OCI-LY1 (cell line): Measurements from ENCODE around the gene OR2C1.

Experiments used
- H2AFZ ChIP-seq: fragments of 200-600 bp; sonication (generic), shearing (Covaris generic); 2 replicates; pipeline ENCODE4 v1.6.0; 2014; ENCODE audit warnings: antibody characterized with exemption, mild to moderate bottlenecking, low read length
- H3F3A ChIP-seq: fragments of 200-600 bp; sonication (generic), shearing (Covaris generic); 2 replicates; pipeline ENCODE4 v1.6.0; 2014; ENCODE audit warnings: mild to moderate bottlenecking, antibody characterized with exemption, low read length, moderate library complexity; ENCODE audit not compliant: insufficient read depth
- H3K27ac ChIP-seq: fragments of 200-600 bp; sonication (generic); 2 replicates; pipeline ENCODE4 v1.5.1; 2014; ENCODE audit warnings: low read length, mixed run types, mild to moderate bottlenecking, low read depth; ENCODE audit not compliant: poor library complexity, severe bottlenecking
- H3K27me3 ChIP-seq: fragments of 200-600 bp; sonication (generic); 2 replicates; pipeline ENCODE4 v1.6.0; 2014; ENCODE audit warnings: antibody characterized with exemption, mild to moderate bottlenecking, low read length, moderate library complexity; ENCODE audit not compliant: insufficient read depth
- H3K36me3 ChIP-seq: fragments of 200-600 bp; sonication (generic); 2 replicates; pipeline ENCODE4 v1.6.1; 2014; ENCODE audit warnings: mild to moderate bottlenecking, antibody characterized with exemption, low read length, moderate library complexity, mixed read lengths; ENCODE audit not compliant: insufficient read depth
- H3K4me1 ChIP-seq: fragments of 200-600 bp; sonication (generic); 2 replicates; pipeline ENCODE4 v1.5.1; 2014; ENCODE audit warnings: mild to moderate bottlenecking, low read length, moderate library complexity; ENCODE audit not compliant: insufficient read depth, severe bottlenecking
- H3K4me2 ChIP-seq: fragments of 200-600 bp; sonication (generic), shearing (Covaris generic); 2 replicates; pipeline ENCODE4 v1.6.1; 2014; ENCODE audit warnings: low read length
- H3K4me3 ChIP-seq: fragments of 200-600 bp; sonication (generic); 2 replicates; pipeline ENCODE4 v1.5.1; 2014; ENCODE audit warnings: low read length, low read depth, mild to moderate bottlenecking, mixed read lengths; ENCODE audit not compliant: poor library complexity, severe bottlenecking
- H3K79me2 ChIP-seq: fragments of 200-600 bp; shearing (Covaris generic); 2 replicates; pipeline ENCODE4 v1.6.1; 2016; ENCODE audit warnings: mixed run types, low read length, mixed read lengths; ENCODE audit not compliant: insufficient read depth
- H3K9ac ChIP-seq: fragments of 200-600 bp; sonication (generic), shearing (Covaris generic); 2 replicates; pipeline ENCODE4 v1.6.1; 2014; ENCODE audit warnings: mild to moderate bottlenecking, low read length, mixed read lengths
- H3K9me2 ChIP-seq: fragments of 200-600 bp; sonication (generic), shearing (Covaris generic); 2 replicates; pipeline ENCODE4 v1.6.1; 2014; ENCODE audit warnings: low read depth, mild to moderate bottlenecking, low read length, mixed read lengths
- H3K9me3 ChIP-seq: fragments of 200-600 bp; shearing (Covaris generic); 2 replicates; pipeline ENCODE4 v1.6.1; 2014; ENCODE audit warnings: low read length, mixed read lengths
- H4K20me1 ChIP-seq: fragments of 200-600 bp; sonication (generic), shearing (Covaris generic); 2 replicates; pipeline ENCODE4 v1.6.0; 2016; ENCODE audit warnings: mild to moderate bottlenecking, low read length; ENCODE audit not compliant: insufficient read depth
- CTCF ChIP-seq: fragments of 200-600 bp; sonication (generic), shearing (Covaris generic); IDR thresholded peaks from 2 replicates; pipeline ENCODE4 v1.5.1; 2017; ENCODE audit warnings: mild to moderate bottlenecking, antibody characterized with exemption, low read length, moderate library complexity, mixed read lengths
- EZH2 ChIP-seq: fragments of 200-600 bp; sonication (generic), shearing (Covaris generic); IDR thresholded peaks from 2 replicates; pipeline ENCODE4 v1.8.0; 2017; ENCODE audit warnings: borderline replicate concordance, mixed run types, mild to moderate bottlenecking, antibody characterized with exemption, low read length, moderate library complexity, mixed read lengths

The OR2C1 gene

GRCh38 chr16:3355589-3355988 lies at the start of gene OR2C1:
OR2C1 (plus strand) TSS chr16:3355889; CDS start chr16:3355941, 52 bp downstream.
- H3K4me3 ChIP-seq, result no peak within 1 kb of the TSS
- TF ChIP-seq EZH2 (no peak), CTCF (no peak)
- no peaks in the 10 kb centered on the region for H3F3A ChIP-seq
- H4K20me1 ChIP-seq, result no peaks in the 10 kb centered on the region
- H3K27ac ChIP-seq, result no peak within 1 kb of the TSS
- no peaks in the 10 kb centered on the region for H3K4me1 ChIP-seq
- H3K9me3 ChIP-seq, result no peaks in the 10 kb centered on the region
- no peak within 1 kb of the TSS for H2AFZ ChIP-seq
- H3K36me3 ChIP-seq, result no peaks in the 10 kb centered on the region
- no peaks in the 10 kb centered on the region for H3K79me2 ChIP-seq
- H3K4me2 ChIP-seq, result no peak within 1 kb of the TSS
- H3K9me2 ChIP-seq, result no peaks in the 10 kb centered on the region
- H3K9ac ChIP-seq, result no peak within 1 kb of the TSS
- H3K27me3 ChIP-seq, result no peaks in the 10 kb centered on the region

- TF ChIP-seq EZH2 (no peak), CTCF (no peak)
- Histone ChIP-seq H3K4me2 (peak overlapping the region; percentile 69), H3F3A (no peaks in the 10 kb centered on the region), H3K9ac (peak overlapping the region; percentile 65; the same call in 1 of the 2 replicates), H2AFZ (no peak overlapping the region), H3K27ac (no peak overlapping the region), H3K4me1 (peaks cover 16% of the 10 kb centered on the region), H3K9me2 (no peaks in the 10 kb centered on the region), H3K79me2 (no peaks in the 10 kb centered on the region), H3K27me3 (no peaks in the 10 kb centered on the region), H4K20me1 (no peaks in the 10 kb centered on the region), H3K36me3 (peaks cover 38% of the 10 kb centered on the region), H3K9me3 (peaks cover 14% of the 10 kb centered on the region), H3K4me3 (peak overlapping the region; percentile 68)
Measured at GRCh38 chr16:3306078-3306477, 49.6 kb upstream of the OR2C1 start.

GRCh38 chr16:3311496-3311895 lies 44.2 kb upstream of the OR2C1 start:
- Histone ChIP-seq H3K27me3 (no peaks in the 10 kb centered on the region), H3K9me2 (no peaks in the 10 kb centered on the region), H3K9me3 (peaks cover 15% of the 10 kb centered on the region), H3K4me2 (no peak overlapping the region), H3K36me3 (peaks cover 64% of the 10 kb centered on the region), H3K4me1 (no peaks in the 10 kb centered on the region), H3K9ac (no peak overlapping the region), H2AFZ (no peak overlapping the region), H3K79me2 (no peaks in the 10 kb centered on the region), H3F3A (no peaks in the 10 kb centered on the region), H3K4me3 (no peak overlapping the region), H3K27ac (no peak overlapping the region), H4K20me1 (no peaks in the 10 kb centered on the region)
- TF ChIP-seq CTCF (no peak), EZH2 (no peak)
